GM12878 (cell line): ENCODE results near the gene INPP4B. TPM values are rescaled to one million over a fixed set of nuclear protein-coding genes. Genes with fewer than 3 reads are reported as not detected.

Experiments
- ATAC-seq: fragments of 200-7000 bp; cut with Tn5 transposase; 3 replicates; pipeline ENCODE4 v1.9.1; 2020; ENCODE audit warnings: mild to moderate bottlenecking, moderate library complexity
- BruUV-seq: library from RNA; stranded (reverse); fragments of 400-500 nt; replicated peaks from 2 replicates; lab custom pipeline; 2021; lab: Mats Ljungman, UMichigan
- CTCF ChIA-PET: fragments of 300-600 bp; sonication (Branson Sonifier 250); formaldehyde crosslinking; extraction: SDS; loops from one replicate; lab custom pipeline; 2021; ENCODE audit warnings: inconsistent platforms; lab: Yijun Ruan, JAX
- POLR2A ChIA-PET: fragments of 350-600 bp; formaldehyde crosslinking; extraction: SDS; loops from one replicate; lab custom pipeline; 2021; ENCODE audit warnings: inconsistent platforms; lab: Charles Lee
- RAD21 ChIA-PET: fragments of 300-600 bp; sonication (Branson Sonifier 250); formaldehyde crosslinking; loops from one replicate; lab custom pipeline; 2023; ENCODE audit warnings: antibody characterized with exemption; ENCODE audit not compliant: unreplicated experiment; lab: Charles Lee
- SMC1A ChIA-PET: fragments of 300-600 bp; sonication (Branson Sonifier 250); formaldehyde crosslinking; loops from one replicate; lab custom pipeline; 2023; ENCODE audit not compliant: unreplicated experiment, uncharacterized antibody; lab: Charles Lee
- DNase-seq: peaks from one replicate; pipeline ENCODE4 v3.0.0-alpha.2; 2011; ENCODE audit warnings: low read depth, low spot score
- FAIRE-seq: peaks from 3 replicates; lab custom pipeline; 2011; peaks lifted over from hg19 to GRCh38; lab: Jason Lieb, UNC
- H2AFZ ChIP-seq: 2 replicates; pipeline ENCODE4 v1.6.0; 2011; ENCODE audit warnings: low read depth, low read length, control low read depth; ENCODE audit not compliant: control insufficient read depth
- H3K27ac ChIP-seq: 2 replicates; pipeline ENCODE4 v1.5.1; 2011; ENCODE audit warnings: control low read depth; ENCODE audit not compliant: control insufficient read depth, insufficient read depth
- H3K27me3 ChIP-seq, 2 experiments: replicated peaks in 1 of 2; 2 replicates each; pipeline versions ENCODE4 v1.6.0 to v1.6.1; 2011; ENCODE audit warnings: low read length in 1 of 2; ENCODE audit not compliant: control insufficient read depth in 2 of 2, insufficient read depth in 2 of 2
- H3K36me3 ChIP-seq, 2 experiments: 2 replicates each; pipeline ENCODE4 v1.5.1; 2011; ENCODE audit warnings: low read length in 1 of 2; ENCODE audit not compliant: control insufficient read depth in 2 of 2, insufficient read depth in 2 of 2
- H3K4me1 ChIP-seq: 2 replicates; pipeline ENCODE4 v1.6.1; 2011; ENCODE audit warnings: mild to moderate bottlenecking, low read length, moderate library complexity, mixed read lengths; ENCODE audit not compliant: control insufficient read depth, insufficient read depth
- H3K4me2 ChIP-seq: 2 replicates; pipeline ENCODE4 v1.6.0; 2011; ENCODE audit warnings: control low read depth; ENCODE audit not compliant: control insufficient read depth, insufficient read depth
- H3K4me3 ChIP-seq: fragments of 200-600 bp; sonication (generic); 2 replicates; pipeline ENCODE4 v1.5.1; 2016
- H3K79me2 ChIP-seq: 2 replicates; pipeline ENCODE4 v1.6.0; 2011; ENCODE audit warnings: low read length; ENCODE audit not compliant: control insufficient read depth, insufficient read depth
- H3K9ac ChIP-seq: 2 replicates; pipeline ENCODE4 v1.8.0; 2011; ENCODE audit warnings: low read length, control low read depth, mixed read lengths; ENCODE audit not compliant: control insufficient read depth, insufficient read depth
- H3K9me3 ChIP-seq: replicated peaks from 3 replicates; pipeline ENCODE4 v1.5.1; 2011; ENCODE audit warnings: mild to moderate bottlenecking, low read length; ENCODE audit not compliant: control insufficient read depth, insufficient read depth
- H4K20me1 ChIP-seq: 2 replicates; pipeline ENCODE4 v1.6.0; 2011; ENCODE audit not compliant: control insufficient read depth, insufficient read depth
- CTCF ChIP-seq, 3 experiments: IDR thresholded peaks in 2 of 3; conservative IDR thresholded peaks in 1 of 3; 2 replicates each; pipeline ENCODE4 v1.5.1; 2011; ENCODE audit warnings: low read depth in 3 of 3, low read length in 3 of 3, mild to moderate bottlenecking in 3 of 3, control low read depth in 2 of 3, moderate library complexity in 2 of 3, inconsistent platforms in 1 of 3, mixed read lengths in 1 of 3; ENCODE audit not compliant: control insufficient read depth in 2 of 3, insufficient read depth in 1 of 3; ENCODE audit errors: extremely low read depth in 1 of 3
- LARP7 ChIP-seq: fragments of 450-650 bp; IDR thresholded peaks from 2 replicates; pipeline ENCODE4 v1.6.1; 2017; ENCODE audit warnings: mild to moderate bottlenecking
- RAD21 ChIP-seq: IDR thresholded peaks from 2 replicates; pipeline ENCODE4 v1.6.1; 2011; ENCODE audit warnings: mild to moderate bottlenecking, low read depth, low read length, moderate library complexity; ENCODE audit not compliant: insufficient read depth
- SMC3 ChIP-seq: IDR thresholded peaks from 2 replicates; pipeline ENCODE4 v1.6.1; 2011; ENCODE audit warnings: low read length, improper control_type of control experiment, borderline replicate concordance
- USF2 ChIP-seq: IDR thresholded peaks from 2 replicates; pipeline ENCODE4 v1.6.1; 2011; ENCODE audit warnings: low read depth, low read length, improper control_type of control experiment, borderline replicate concordance
- WGBS: methylation state at CpG from one replicate; pipeline ENCODE4 v1.1.6; 2016; ENCODE audit warnings: low lambda C conversion rate; ENCODE audit not compliant: insufficient replicate concordance, insufficient coverage; ENCODE audit errors: missing lambda C conversion rate; 5-methylcytosine and 5-hydroxymethylcytosine counted together
- in situ Hi-C: fragments of 300-500 bp; cut with MboI; formaldehyde crosslinking; loops from 9 replicates; pipeline ENCODE4 v1.14.3; 2018; ENCODE audit warnings: mixed read lengths
- intact Hi-C: fragments of 100-400 bp; cut with micrococcal nuclease; formaldehyde crosslinking; loops from one replicate; pipeline ENCODE4 v1.14.2; 2022; ENCODE audit not compliant: unreplicated experiment
- polyA plus RNA-seq, 11 experiments: library from polyadenylated mRNA; depleted of rRNA in 4 of 11; unstranded in 6 of 11; stranded (reverse) in 5 of 11; fragments of >200 nt; fragmentation: Nextera tagmentation in 4 of 11; fragmentation: Illumina TruSeq in 1 of 11; extraction: Ambion mirVana in 4 of 11; extraction: Trizol in 1 of 11; gene quantifications; 1 replicate in 1 of 11; 2 replicates in 10 of 11; pipeline versions ENCODE4 v1.2.1 to v1.2.3, GENCODE V29; 2011 to 2016; ENCODE audit warnings: inconsistent platforms in 2 of 11, missing spikeins in 2 of 11, low read depth in 1 of 11
- total RNA-seq, 4 experiments: library from RNA; depleted of rRNA in 3 of 4; stranded (reverse); fragments of >200 nt in 3 of 4; fragmentation: Illumina TruSeq in 1 of 4; extraction: Trizol in 1 of 4; gene quantifications; 2 replicates each; pipeline versions ENCODE4 v1.2.1 to v1.2.3, GENCODE V29; 2013 to 2021

Gene INPP4B
- total and polyA plus RNA-seq, 10 of the 15 experiments (the other 5 are each of a cell fraction or from before 2014, with no cell fraction given): 0.53 to 11.2 (median 0.95) TPM

GRCh38 chr4:142846729-142847596, 862 bp upstream of the INPP4B start:
- CTCF ChIA-PET: interaction anchor here (0.6 to 3.3 kb wide), 11 partner anchors 11 to 1688 kb away, joined by 3 to 11 read pairs (median 3); no protein-coding TSS in a partner anchor
- Histone ChIP-seq H3K9me3 (no peaks in the 10 kb centered on the region), H3K9ac (no peak overlapping the region), H3K4me3 (no peak overlapping the region), H3K27ac (no peak overlapping the region), H3K79me2 (no peaks in the 10 kb centered on the region), H2AFZ (no peak overlapping the region), H3K4me1 (no peaks in the 10 kb centered on the region), H3K4me2 (peak overlapping the region; percentile 7; the same call in 1 of the 2 replicates), H3K27me3 (peaks cover 4 to 6% of the 10 kb centered on the region in 2 experiments; a peak in 2 of 4 replicates), H4K20me1 (no peaks in the 10 kb centered on the region), H3K36me3 (no peaks in the 10 kb centered on the region)
- DNase-seq (no peak), FAIRE-seq (no peak), ATAC-seq (peak; percentile 90)
- TF ChIP-seq RAD21 (peak; percentile 51), USF2 (no peak), CTCF (IDR thresholded peaks at IDR 0.05 in 2 of 3, conservative IDR thresholded peaks at IDR 0.05 in 1 of 3; ENCODE audit: control insufficient read depth in 2 of 3, extremely low read depth in 1 of 3, insufficient read depth in 1 of 3, low read depth in 3 of 3, low read length in 3 of 3) (peak; percentile 31 to 46 (median 31); a peak in 5 of 6 replicates), SMC3 (peak; percentile 43; the same call in 1 of the 2 replicates), LARP7 (0 out of 2 replicates have a peak, but pooled peaks have one; percentile 33)
- BruUV-seq: no TSS peak
- RAD21 ChIA-PET: no interaction called here
- in situ Hi-C loops: loop anchor here (10.0 kb wide), 4 partner anchors 492 to 1682 kb away; no protein-coding TSS in a partner anchor
- POLR2A ChIA-PET: no interaction called here
- intact Hi-C loops: loop anchor here (1.0 to 2.0 kb wide), 2 partner anchors 720 to 1540 kb away; no protein-coding TSS in a partner anchor
- WGBS: 9% methylated on average over 43 of the region's 50 CpGs
- SMC1A ChIA-PET: interaction anchor here (0.6 to 1.3 kb wide), 5 partner anchors 12 to 1541 kb away, joined by 3 to 6 read pairs (median 3); no protein-coding TSS in a partner anchor
